ENCODE data around the gene DCTD.

DCTD gene

DNA sequence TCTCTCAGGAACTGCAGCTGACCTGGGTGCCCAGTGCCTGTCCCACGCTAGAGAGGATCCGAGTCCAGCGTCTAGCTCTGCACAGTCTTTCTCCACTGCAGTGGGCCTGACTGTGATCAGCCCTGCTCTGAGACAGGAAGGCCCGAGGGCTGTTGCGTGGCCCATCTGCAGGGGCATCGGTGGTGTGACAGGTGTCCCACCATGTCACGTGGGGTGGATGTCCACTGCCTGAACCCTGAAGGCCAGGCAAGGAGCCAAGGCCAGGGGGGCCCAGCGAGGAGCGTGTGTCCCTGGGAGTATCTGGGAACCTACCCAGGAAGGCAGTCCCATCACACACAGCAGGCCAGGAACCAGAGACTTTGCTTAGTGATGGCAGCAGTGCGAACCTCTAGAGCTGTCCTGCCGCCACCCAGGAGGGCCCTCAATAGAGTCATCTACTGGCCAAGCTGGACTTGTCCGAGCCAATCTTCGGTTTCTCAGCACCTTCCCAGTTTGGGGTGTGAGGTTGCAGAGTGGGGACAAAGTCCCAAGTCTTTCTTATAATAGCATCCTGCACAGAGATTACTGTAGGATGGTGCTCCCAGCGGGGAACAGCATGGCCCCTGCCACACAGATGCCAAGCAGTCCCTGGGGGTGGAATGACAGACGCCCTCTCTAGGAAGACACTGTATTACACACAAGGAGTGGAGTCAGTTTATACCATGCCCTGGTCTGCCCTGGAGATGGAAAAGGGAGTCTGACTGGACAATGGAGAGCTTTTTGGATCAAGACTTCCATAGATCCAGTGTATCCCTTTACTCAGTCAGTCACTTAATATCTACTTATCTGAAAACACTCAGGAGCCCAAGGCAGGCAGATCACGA lies 38.3 kb downstream of the DCTD start:
- Histone ChIP-seq H3K9ac (ENCODE audit: low read depth, low read length) (no peak overlapping the region), H3K27me3 (ENCODE audit: insufficient read depth, low read length) (no peaks in the 10 kb centered on the region), H3K27ac (ENCODE audit: low read depth, low read length) (no peak overlapping the region), H3K9me3 (ENCODE audit: insufficient read depth, low read depth, low read length) (peaks cover 8% of the 10 kb centered on the region; the same call in 1 of the 2 replicates), H3K4me3 (ENCODE audit: low read length) (no peak overlapping the region), H3K4me1 (ENCODE audit: insufficient read depth, low read length) (no peaks in the 10 kb centered on the region), H3K36me3 (ENCODE audit: insufficient read depth, low read length) (peaks cover 7% of the 10 kb centered on the region)
- WGBS, result 97% methylated on average over 16 of the region's 16 CpGs

DNA sequence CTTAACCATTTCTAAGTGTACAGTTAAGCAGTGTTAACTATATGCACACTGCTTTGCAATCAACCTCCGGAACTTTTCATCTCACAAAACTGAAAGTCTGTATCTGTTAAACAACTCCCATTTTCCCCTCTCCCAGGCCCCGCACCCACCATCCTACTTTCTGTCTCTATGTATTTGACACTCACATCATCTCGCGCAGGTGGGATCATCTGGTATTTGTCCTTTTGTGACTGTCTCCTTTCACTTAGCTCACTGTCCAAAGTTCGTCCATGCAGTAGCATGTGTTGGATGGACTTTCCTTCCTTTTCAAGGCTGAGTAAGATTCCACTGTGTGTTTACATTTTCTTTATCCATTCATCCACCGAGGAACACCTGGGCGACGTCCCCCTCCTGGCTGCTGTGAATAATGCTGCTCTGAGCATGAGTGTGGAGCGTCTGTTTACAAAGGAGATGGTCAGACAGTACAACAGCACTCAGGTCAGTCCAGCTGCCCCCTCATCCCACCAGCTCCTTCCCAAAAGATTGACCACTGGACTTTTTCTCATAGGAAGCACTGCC lies 39.8 kb downstream of the DCTD start:
- Histone ChIP-seq H3K9me3 (ENCODE audit: insufficient read depth, low read depth, low read length) (no peaks in the 10 kb centered on the region), H3K4me3 (ENCODE audit: low read length) (no peak overlapping the region), H3K27me3 (ENCODE audit: insufficient read depth, low read length) (no peaks in the 10 kb centered on the region), H3K27ac (ENCODE audit: low read depth, low read length) (no peak overlapping the region), H3K4me1 (ENCODE audit: insufficient read depth, low read length) (no peaks in the 10 kb centered on the region), H3K36me3 (ENCODE audit: insufficient read depth, low read length) (no peaks in the 10 kb centered on the region), H3K9ac (ENCODE audit: low read depth, low read length) (no peak overlapping the region)
- WGBS, result 95% methylated on average over 9 of the region's 9 CpGs

DNA sequence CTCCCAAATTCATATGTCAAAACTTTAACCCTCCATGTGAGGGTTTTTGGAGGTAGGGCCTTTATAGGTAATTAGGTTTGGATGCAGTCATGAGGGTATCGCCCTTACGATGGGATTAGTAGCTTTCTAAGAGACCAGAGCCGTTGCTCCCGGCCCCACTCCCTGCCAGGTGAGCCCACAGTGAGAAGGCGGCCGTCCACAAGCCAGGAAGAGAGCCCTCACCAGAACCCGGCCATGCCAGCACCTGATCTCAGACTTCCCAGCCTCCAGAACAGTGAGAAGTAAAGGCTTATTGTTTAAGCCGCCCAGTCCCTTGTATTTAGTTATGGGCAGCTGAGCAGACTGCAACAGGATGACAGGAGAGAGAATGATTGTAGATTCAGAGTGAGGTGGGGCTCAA lies 40.8 kb downstream of the DCTD start:
- Histone ChIP-seq H3K27me3 (ENCODE audit: insufficient read depth, low read length) (no peaks in the 10 kb centered on the region), H3K4me1 (ENCODE audit: insufficient read depth, low read length) (no peaks in the 10 kb centered on the region), H3K27ac (ENCODE audit: low read depth, low read length) (no peak overlapping the region), H3K9ac (ENCODE audit: low read depth, low read length) (no peak overlapping the region), H3K36me3 (ENCODE audit: insufficient read depth, low read length) (no peaks in the 10 kb centered on the region), H3K4me3 (ENCODE audit: low read length) (no peak overlapping the region), H3K9me3 (ENCODE audit: insufficient read depth, low read depth, low read length) (no peaks in the 10 kb centered on the region)
- 95% methylated on average over 8 of the region's 8 CpGs for WGBS

- Histone ChIP-seq H3K9me3 (ENCODE audit: insufficient read depth, low read depth, low read length) (no peaks in the 10 kb centered on the region), H3K9ac (ENCODE audit: low read depth, low read length) (no peak overlapping the region), H3K4me1 (ENCODE audit: insufficient read depth, low read length) (no peaks in the 10 kb centered on the region), H3K36me3 (ENCODE audit: insufficient read depth, low read length) (no peaks in the 10 kb centered on the region), H3K4me3 (ENCODE audit: low read length) (no peak overlapping the region), H3K27ac (ENCODE audit: low read depth, low read length) (no peak overlapping the region), H3K27me3 (ENCODE audit: insufficient read depth, low read length) (no peaks in the 10 kb centered on the region)
- whole genome bisulfite sequencing, result 93% methylated on average over 20 of the region's 20 CpGs
Measured at GRCh38 chr4:182875453-182876405, 41.5 kb downstream of the DCTD start.

- 94% methylated on average over 10 of the region's 10 CpGs for WGBS
- H3K27me3 ChIP-seq (ENCODE audit: insufficient read depth, low read length), result no peaks in the 10 kb centered on the region
- H3K27ac ChIP-seq (ENCODE audit: low read depth, low read length), result no peak overlapping the region
- H3K36me3 ChIP-seq (ENCODE audit: insufficient read depth, low read length), result no peaks in the 10 kb centered on the region
- no peaks in the 10 kb centered on the region for H3K9me3 ChIP-seq (ENCODE audit: insufficient read depth, low read depth, low read length)
- H3K9ac ChIP-seq (ENCODE audit: low read depth, low read length), result no peak overlapping the region
- H3K4me1 ChIP-seq (ENCODE audit: insufficient read depth, low read length), result no peaks in the 10 kb centered on the region
- no peak overlapping the region for H3K4me3 ChIP-seq (ENCODE audit: low read length)
Measured at GRCh38 chr4:182874797-182875345, 42.3 kb downstream of the DCTD start.

DNA sequence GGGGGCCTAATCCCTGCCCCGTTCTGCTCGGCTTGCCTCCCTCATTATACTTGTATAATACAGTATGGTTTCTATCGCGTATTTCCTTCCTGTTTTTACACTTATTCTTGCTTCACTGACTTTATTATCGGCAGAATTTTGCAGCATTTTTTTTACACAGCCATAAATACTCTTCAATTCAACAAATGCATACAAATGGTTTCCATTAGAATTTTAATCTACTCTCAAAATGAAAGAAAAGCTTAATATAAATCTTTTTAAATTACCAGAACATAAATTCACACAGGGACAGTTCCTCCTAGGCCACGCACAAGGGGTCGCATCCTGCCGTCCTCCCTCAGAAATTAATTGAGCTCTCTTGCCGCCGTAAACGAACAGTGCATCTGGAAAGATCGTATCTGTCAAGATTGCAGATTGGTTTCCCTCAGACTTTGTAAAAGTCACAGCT lies 42.9 kb downstream of the DCTD start:
- Histone ChIP-seq H3K9me3 (ENCODE audit: insufficient read depth, low read depth, low read length) (no peaks in the 10 kb centered on the region), H3K9ac (ENCODE audit: low read depth, low read length) (no peak overlapping the region), H3K4me3 (ENCODE audit: low read length) (no peak overlapping the region), H3K27me3 (ENCODE audit: insufficient read depth, low read length) (no peaks in the 10 kb centered on the region), H3K36me3 (ENCODE audit: insufficient read depth, low read length) (no peaks in the 10 kb centered on the region), H3K4me1 (ENCODE audit: insufficient read depth, low read length) (no peaks in the 10 kb centered on the region), H3K27ac (ENCODE audit: low read depth, low read length) (no peak overlapping the region)
- 96% methylated on average over 12 of the region's 12 CpGs for WGBS

DNA sequence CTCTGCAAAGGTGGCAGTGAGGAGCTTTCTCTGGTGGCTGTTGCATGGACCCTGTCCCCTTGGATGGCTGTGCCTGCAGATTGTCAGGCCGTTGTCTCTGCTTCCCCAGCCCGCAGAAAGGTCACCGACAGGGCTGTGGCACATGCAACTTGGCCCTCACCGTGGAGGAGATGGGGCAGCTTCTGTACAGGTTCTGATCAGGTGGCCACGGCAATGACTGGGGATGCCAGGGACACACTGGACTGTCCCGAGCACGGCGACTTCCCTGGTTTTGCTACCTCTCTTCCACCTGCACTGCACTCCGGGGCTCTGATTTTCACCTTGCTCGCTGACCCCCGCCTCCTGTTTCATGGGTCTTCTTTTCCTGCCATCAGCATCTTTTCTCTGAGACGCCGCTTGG lies 43.5 kb downstream of the DCTD start:
- Histone ChIP-seq H3K27me3 (ENCODE audit: insufficient read depth, low read length) (no peaks in the 10 kb centered on the region), H3K9ac (ENCODE audit: low read depth, low read length) (no peak overlapping the region), H3K36me3 (ENCODE audit: insufficient read depth, low read length) (no peaks in the 10 kb centered on the region), H3K27ac (ENCODE audit: low read depth, low read length) (no peak overlapping the region), H3K4me1 (ENCODE audit: insufficient read depth, low read length) (no peaks in the 10 kb centered on the region), H3K4me3 (ENCODE audit: low read length) (no peak overlapping the region), H3K9me3 (ENCODE audit: insufficient read depth, low read depth, low read length) (no peaks in the 10 kb centered on the region)
- WGBS, result 93% methylated on average over 13 of the region's 13 CpGs

DNA sequence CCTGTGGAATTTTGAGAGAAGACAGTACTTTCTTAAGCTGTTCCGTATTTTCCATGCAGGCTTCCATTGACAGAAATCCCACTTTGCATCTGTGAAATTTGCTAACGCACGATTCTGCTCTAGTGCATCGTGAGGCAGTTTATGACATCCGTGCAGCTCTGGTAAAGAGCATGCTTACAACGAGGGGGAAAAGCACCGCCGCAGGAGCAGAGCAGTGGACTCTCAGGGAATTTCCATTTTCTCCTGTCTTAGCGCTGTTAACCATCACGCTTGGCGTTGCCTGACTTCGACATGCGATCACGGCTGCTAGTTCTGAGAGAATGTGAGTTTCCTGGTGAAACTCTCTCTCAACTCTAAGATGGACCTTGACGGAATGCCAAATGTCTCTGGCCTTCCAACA lies 43.9 kb downstream of the DCTD start:
- Histone ChIP-seq H3K4me1 (ENCODE audit: insufficient read depth, low read length) (no peaks in the 10 kb centered on the region), H3K27ac (ENCODE audit: low read depth, low read length) (no peak overlapping the region), H3K36me3 (ENCODE audit: insufficient read depth, low read length) (no peaks in the 10 kb centered on the region), H3K27me3 (ENCODE audit: insufficient read depth, low read length) (no peaks in the 10 kb centered on the region), H3K9me3 (ENCODE audit: insufficient read depth, low read depth, low read length) (no peaks in the 10 kb centered on the region), H3K4me3 (ENCODE audit: low read length) (no peak overlapping the region), H3K9ac (ENCODE audit: low read depth, low read length) (no peak overlapping the region)
- 97% methylated on average over 15 of the region's 15 CpGs for WGBS

DNA sequence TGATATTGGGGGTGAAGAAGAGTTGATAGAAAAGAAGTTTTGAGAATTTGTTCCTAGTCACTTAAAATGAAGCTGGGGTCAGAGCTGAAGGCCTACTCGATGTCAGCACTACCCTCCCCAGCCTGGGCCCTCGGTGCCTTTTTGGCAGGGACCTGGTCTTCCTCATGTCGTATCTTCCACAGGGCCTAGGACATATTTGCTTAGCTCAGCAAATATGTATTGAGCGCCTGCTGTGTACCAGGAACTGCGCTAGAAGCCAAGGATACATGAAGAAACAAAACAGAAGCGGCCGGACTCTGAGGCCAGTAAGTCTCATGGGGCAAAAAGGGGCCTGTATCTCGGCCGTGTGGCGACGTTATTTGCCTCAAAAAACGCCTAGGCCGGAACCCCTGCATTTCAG lies 44.3 kb downstream of the DCTD start:
- no peaks in the 10 kb centered on the region for H3K27me3 ChIP-seq (ENCODE audit: insufficient read depth, low read length)
- H3K4me3 ChIP-seq (ENCODE audit: low read length), result no peak overlapping the region
- no peaks in the 10 kb centered on the region for H3K9me3 ChIP-seq (ENCODE audit: insufficient read depth, low read depth, low read length)
- H3K36me3 ChIP-seq (ENCODE audit: insufficient read depth, low read length), result no peaks in the 10 kb centered on the region
- no peak overlapping the region for H3K9ac ChIP-seq (ENCODE audit: low read depth, low read length)
- H3K4me1 ChIP-seq (ENCODE audit: insufficient read depth, low read length), result no peaks in the 10 kb centered on the region
- H3K27ac ChIP-seq (ENCODE audit: low read depth, low read length), result no peak overlapping the region
- 90% methylated on average over 13 of the region's 13 CpGs for WGBS

DNA sequence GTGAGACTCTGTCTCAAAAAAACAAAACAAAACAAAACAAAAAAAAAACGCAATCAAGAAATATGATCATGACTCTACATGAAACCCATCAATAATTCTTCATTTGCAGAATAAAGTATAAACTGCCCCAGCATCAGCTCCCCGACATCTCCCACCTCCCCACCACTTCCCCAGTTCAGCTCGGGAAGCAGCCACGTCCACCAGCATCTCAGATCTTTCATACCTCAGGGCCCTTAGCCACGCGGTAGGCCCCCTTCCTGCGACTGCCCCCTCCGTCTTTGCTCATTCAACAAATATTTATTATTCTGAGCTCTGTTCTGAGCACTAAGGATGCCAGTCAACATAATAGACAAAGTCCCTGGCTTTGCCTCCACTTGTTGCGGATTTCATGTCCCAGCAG lies 45.6 kb downstream of the DCTD start:
- H3K36me3 ChIP-seq (ENCODE audit: insufficient read depth, low read length), result no peaks in the 10 kb centered on the region
- no peak overlapping the region for H3K27ac ChIP-seq (ENCODE audit: low read depth, low read length)
- H3K9me3 ChIP-seq (ENCODE audit: insufficient read depth, low read depth, low read length), result no peaks in the 10 kb centered on the region
- H3K27me3 ChIP-seq (ENCODE audit: insufficient read depth, low read length), result no peaks in the 10 kb centered on the region
- WGBS, result 82% methylated on average over 9 of the region's 9 CpGs
- H3K4me1 ChIP-seq (ENCODE audit: insufficient read depth, low read length), result peaks cover 5% of the 10 kb centered on the region; the same call in 1 of the 2 replicates
- no peak overlapping the region for H3K9ac ChIP-seq (ENCODE audit: low read depth, low read length)
- no peak overlapping the region for H3K4me3 ChIP-seq (ENCODE audit: low read length)

GRCh38 chr4:182869697-182870096 lies 47.5 kb downstream of the DCTD start:
- WGBS, result 94% methylated on average over 4 of the region's 4 CpGs
- no peaks in the 10 kb centered on the region for H3K27me3 ChIP-seq (ENCODE audit: insufficient read depth, low read length)
- no peak overlapping the region for H3K4me3 ChIP-seq (ENCODE audit: low read length)
- H3K9me3 ChIP-seq (ENCODE audit: insufficient read depth, low read depth, low read length), result no peaks in the 10 kb centered on the region
- no peak overlapping the region for H3K9ac ChIP-seq (ENCODE audit: low read depth, low read length)
- no peaks in the 10 kb centered on the region for H3K36me3 ChIP-seq (ENCODE audit: insufficient read depth, low read length)
- peaks cover 15% of the 10 kb centered on the region for H3K4me1 ChIP-seq (ENCODE audit: insufficient read depth, low read length)
- H3K27ac ChIP-seq (ENCODE audit: low read depth, low read length), result no peak overlapping the region

Data from HUES64 (cell line).